ENCODE results near the gene CTDSPL. TPM values are rescaled to one million over a fixed set of nuclear protein-coding genes. Genes with fewer than 3 reads are reported as not detected.

Gene CTDSPL
- total and polyA plus RNA-seq, 2 of the 13 experiments (the other 11 are each of a cell fraction or from before 2014, with no cell fraction given): 26.1 to 142 TPM

GRCh38 chr3:37935290-37935668 is 73.6 kb downstream of the CTDSPL start (continued):
- TF ChIP-seq JUNB (CRISPR knock-in tag; IDR thresholded peaks at IDR 0.05; ENCODE audit: borderline replicate concordance) (no peak), CENPX (CRISPR knock-in tag; IDR thresholded peaks at IDR 0.05) (no peak), RXRA (CRISPR knock-in tag; IDR thresholded peaks at IDR 0.05) (no peak), ZBTB4 (CRISPR knock-in tag; IDR thresholded peaks at IDR 0.05; ENCODE audit: borderline replicate concordance) (no peak), PAXIP1 (CRISPR knock-in tag; conservative IDR thresholded peaks at IDR 0.05) (peak; percentile 63), PHF20 (CRISPR knock-in tag; IDR thresholded peaks at IDR 0.05) (no peak), FOXA3 (CRISPR knock-in tag; IDR thresholded peaks at IDR 0.05) (0 out of 2 replicates have a peak, but pooled peaks have one; percentile 9), FOXJ3 (CRISPR knock-in tag; IDR thresholded peaks at IDR 0.05; ENCODE audit: borderline replicate concordance) (no peak), NCOR1 (IDR thresholded peaks at IDR 0.05; ENCODE audit: borderline replicate concordance, low read length) (no peak), KLF11 (CRISPR knock-in tag; IDR thresholded peaks at IDR 0.05) (no peak), KMT2B (CRISPR knock-in tag; IDR thresholded peaks at IDR 0.05) (no peak), SRSF1 (optimal IDR thresholded peaks at IDR 0.05; ENCODE audit: low read depth, low read length) (no peak)
- TF ChIP-seq, protein P1, sequence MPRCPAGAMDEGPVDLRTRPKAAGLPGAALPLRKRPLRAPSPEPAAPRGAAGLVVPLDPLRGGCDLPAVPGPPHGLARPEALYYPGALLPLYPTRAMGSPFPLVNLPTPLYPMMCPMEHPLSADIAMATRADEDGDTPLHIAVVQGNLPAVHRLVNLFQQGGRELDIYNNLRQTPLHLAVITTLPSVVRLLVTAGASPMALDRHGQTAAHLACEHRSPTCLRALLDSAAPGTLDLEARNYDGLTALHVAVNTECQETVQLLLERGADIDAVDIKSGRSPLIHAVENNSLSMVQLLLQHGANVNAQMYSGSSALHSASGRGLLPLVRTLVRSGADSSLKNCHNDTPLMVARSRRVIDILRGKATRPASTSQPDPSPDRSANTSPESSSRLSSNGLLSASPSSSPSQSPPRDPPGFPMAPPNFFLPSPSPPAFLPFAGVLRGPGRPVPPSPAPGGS (CRISPR knock-in tag; IDR thresholded peaks at IDR 0.05): no peak
- TF ChIP-seq, protein P2, sequence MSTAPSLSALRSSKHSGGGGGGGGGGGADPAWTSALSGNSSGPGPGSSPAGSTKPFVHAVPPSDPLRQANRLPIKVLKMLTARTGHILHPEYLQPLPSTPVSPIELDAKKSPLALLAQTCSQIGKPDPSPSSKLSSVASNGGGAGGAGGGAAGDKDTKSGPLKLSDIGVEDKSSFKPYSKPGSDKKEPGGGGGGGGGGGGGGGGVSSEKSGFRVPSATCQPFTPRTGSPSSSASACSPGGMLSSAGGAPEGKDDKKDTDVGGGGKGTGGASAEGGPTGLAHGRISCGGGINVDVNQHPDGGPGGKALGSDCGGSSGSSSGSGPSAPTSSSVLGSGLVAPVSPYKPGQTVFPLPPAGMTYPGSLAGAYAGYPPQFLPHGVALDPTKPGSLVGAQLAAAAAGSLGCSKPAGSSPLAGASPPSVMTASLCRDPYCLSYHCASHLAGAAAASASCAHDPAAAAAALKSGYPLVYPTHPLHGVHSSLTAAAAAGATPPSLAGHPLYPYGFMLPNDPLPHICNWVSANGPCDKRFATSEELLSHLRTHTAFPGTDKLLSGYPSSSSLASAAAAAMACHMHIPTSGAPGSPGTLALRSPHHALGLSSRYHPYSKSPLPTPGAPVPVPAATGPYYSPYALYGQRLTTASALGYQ (CRISPR knock-in tag; IDR thresholded peaks at IDR 0.05): peak; percentile 26; the same call in 1 of the 2 replicates
- TF ChIP-seq, protein P3, sequence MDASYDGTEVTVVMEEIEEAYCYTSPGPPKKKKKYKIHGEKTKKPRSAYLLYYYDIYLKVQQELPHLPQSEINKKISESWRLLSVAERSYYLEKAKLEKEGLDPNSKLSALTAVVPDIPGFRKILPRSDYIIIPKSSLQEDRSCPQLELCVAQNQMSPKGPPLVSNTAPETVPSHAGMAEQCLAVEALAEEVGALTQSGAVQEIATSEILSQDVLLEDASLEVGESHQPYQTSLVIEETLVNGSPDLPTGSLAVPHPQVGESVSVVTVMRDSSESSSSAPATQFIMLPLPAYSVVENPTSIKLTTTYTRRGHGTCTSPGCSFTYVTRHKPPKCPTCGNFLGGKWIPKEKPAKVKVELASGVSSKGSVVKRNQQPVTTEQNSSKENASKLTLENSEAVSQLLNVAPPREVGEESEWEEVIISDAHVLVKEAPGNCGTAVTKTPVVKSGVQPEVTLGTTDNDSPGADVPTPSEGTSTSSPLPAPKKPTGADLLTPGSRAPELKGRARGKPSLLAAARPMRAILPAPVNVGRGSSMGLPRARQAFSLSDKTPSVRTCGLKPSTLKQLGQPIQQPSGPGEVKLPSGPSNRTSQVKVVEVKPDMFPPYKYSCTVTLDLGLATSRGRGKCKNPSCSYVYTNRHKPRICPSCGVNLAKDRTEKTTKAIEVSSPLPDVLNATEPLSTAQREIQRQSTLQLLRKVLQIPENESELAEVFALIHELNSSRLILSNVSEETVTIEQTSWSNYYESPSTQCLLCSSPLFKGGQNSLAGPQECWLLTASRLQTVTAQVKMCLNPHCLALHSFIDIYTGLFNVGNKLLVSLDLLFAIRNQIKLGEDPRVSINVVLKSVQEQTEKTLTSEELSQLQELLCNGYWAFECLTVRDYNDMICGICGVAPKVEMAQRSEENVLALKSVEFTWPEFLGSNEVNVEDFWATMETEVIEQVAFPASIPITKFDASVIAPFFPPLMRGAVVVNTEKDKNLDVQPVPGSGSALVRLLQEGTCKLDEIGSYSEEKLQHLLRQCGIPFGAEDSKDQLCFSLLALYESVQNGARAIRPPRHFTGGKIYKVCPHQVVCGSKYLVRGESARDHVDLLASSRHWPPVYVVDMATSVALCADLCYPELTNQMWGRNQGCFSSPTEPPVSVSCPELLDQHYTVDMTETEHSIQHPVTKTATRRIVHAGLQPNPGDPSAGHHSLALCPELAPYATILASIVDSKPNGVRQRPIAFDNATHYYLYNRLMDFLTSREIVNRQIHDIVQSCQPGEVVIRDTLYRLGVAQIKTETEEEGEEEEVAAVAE (CRISPR knock-in tag; IDR thresholded peaks at IDR 0.05; ENCODE audit: borderline replicate concordance): no peak

All from HepG2 (cell line).